Mesodermal cell (in vitro differentiated cells): ENCODE measurements around the gene FOXJ1.

ENCODE experiments used
- H3K27ac ChIP-seq: 2 replicates; pipeline ENCODE4 v1.7.0; 2013; ENCODE audit warnings: mild to moderate bottlenecking, low read depth, low read length, moderate library complexity; ENCODE audit not compliant: severe bottlenecking
- H3K36me3 ChIP-seq: 2 replicates; pipeline ENCODE4 v1.7.1; 2013; ENCODE audit warnings: mild to moderate bottlenecking, low read length, moderate library complexity; ENCODE audit not compliant: control insufficient read depth, insufficient read depth
- H3K4me1 ChIP-seq: one replicate; pipeline ENCODE4 v1.7.1; 2013; ENCODE audit warnings: mild to moderate bottlenecking, low read length; ENCODE audit not compliant: insufficient read depth, control insufficient read depth, poor library complexity, severe bottlenecking
- H3K4me3 ChIP-seq: 2 replicates; pipeline ENCODE4 v1.7.0; 2013; ENCODE audit warnings: low read length, control low read depth, mild to moderate bottlenecking; ENCODE audit not compliant: insufficient read depth, poor library complexity, severe bottlenecking; ENCODE audit errors: extremely low read depth
- H3K9me3 ChIP-seq: 2 replicates; pipeline ENCODE4 v1.7.1; 2013; ENCODE audit warnings: mild to moderate bottlenecking, low read length, moderate library complexity; ENCODE audit not compliant: control insufficient read depth
- WGBS, 2 experiments: methylation state at CpG; one replicate each; pipeline ENCODE4 v1.1.5; 2013; ENCODE audit warnings: missing lambda C conversion rate in 2 of 2; ENCODE audit not compliant: insufficient coverage in 2 of 2; 5-methylcytosine and 5-hydroxymethylcytosine counted together

Gene FOXJ1

DNA sequence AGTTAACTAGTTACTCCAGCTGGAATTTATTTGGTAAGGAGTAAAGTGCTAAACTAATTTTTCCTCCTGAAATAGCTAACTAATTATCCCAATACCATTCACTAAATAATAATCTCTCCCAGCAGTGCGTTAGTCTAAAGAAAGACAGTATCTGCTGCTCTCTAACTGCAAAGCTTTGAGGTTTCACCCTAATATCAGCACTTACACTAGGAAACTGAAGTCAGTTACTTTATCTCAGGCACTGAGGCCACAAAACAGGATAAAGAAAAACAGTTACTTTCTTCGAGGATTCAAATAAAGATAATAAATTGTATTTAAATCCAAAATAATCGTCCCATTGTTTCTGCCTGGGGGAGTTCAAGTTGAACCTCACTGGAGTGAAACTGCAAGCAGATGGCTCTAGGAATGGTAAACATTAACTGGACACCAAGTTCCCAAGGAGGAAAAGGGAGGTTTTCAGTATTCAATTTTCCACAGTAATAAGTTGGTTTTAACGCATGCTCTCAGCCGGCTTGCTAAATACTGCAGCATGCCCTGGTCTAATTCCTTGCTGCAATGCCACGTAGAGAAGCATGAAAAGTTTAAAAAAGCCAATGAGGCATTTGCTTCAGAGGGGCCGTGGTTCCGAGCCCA lies 20.0 kb upstream of the FOXJ1 start:
- 90% methylated on average over 5 to 6 of the region's 8 CpGs for WGBS, 2 experiments
- no peak overlapping the region for H3K27ac ChIP-seq

DNA sequence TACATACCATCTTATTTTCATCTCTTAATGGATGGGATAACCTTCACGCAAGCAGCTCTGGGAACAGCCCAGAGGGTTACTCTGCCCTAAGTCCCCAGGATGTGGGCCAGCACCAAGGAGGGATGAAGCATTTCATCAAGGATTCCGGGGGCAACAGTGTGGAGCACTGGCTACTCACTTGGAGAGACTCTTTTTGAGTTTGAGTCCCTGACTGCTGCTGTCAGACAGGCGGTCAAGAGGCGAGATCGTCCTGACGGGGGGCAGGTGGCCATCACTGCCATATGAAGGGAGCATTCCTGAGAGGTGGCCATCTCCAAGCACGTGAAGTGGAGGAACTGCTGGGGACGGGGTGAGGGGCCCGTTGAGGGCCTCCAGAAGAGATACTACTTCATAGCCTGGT lies 18.1 kb upstream of the FOXJ1 start:
- WGBS, 2 experiments, result 94 to 97% methylated on average over 8 to 9 of the region's 9 CpGs
- Histone ChIP-seq H3K4me3 (no peak overlapping the region), H3K27ac (no peak overlapping the region), H3K4me1 (no peaks in the 10 kb centered on the region), H3K9me3 (no peaks in the 10 kb centered on the region), H3K36me3 (peaks cover 3% of the 10 kb centered on the region)

More for the DNA sequence above, 20.0 kb upstream of the FOXJ1 start:
- H3K4me3 ChIP-seq, result no peak overlapping the region
- H3K9me3 ChIP-seq, result no peaks in the 10 kb centered on the region
- no peaks in the 10 kb centered on the region for H3K4me1 ChIP-seq
- peaks cover 3% of the 10 kb centered on the region for H3K36me3 ChIP-seq

DNA sequence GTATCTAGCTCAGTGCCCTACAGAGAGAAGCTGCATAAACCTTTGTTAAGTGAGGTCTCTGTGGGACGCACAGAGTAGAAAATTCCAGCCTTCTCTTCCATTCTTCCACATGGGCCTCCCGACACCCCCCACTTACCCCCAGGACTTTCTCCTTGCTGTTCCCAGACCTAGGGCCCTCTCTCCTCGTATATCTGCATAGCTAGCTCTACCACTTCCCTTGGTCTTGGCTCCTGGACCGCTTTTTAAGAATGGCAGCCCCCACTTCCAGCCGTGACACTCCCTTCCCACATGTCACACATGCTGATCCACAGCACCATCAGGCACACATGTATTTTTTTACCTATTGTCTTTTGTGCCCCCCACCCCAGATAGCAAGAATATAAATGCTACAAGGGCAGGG lies 16.7 kb upstream of the FOXJ1 start:
- Histone ChIP-seq H3K36me3 (peaks cover 3% of the 10 kb centered on the region), H3K4me3 (no peak overlapping the region), H3K9me3 (no peaks in the 10 kb centered on the region), H3K27ac (no peak overlapping the region), H3K4me1 (no peaks in the 10 kb centered on the region)
- 79 to 82% methylated on average over 4 to 5 of the region's 5 CpGs for WGBS, 2 experiments

DNA sequence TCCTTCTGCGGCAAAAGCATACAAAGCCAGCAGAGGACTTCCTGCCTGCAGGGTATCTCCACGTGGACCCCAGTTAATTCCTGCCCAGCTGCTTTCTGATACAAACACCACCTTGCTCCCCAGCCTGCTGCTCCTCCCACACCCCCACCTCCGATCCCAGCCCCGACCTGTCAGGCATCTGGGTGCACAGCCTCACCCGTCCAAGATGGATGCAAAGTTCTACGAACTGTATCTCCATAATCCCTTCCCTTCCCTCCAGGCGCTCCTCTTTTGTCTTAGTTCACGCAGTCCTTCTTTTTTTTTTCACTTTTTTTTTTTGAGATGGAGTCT lies 15.6 kb upstream of the FOXJ1 start:
- 79 to 83% methylated on average over 8 of the region's 8 CpGs for WGBS, 2 experiments
- Histone ChIP-seq H3K36me3 (peaks cover 3% of the 10 kb centered on the region), H3K4me1 (no peaks in the 10 kb centered on the region), H3K4me3 (no peak overlapping the region), H3K9me3 (no peaks in the 10 kb centered on the region), H3K27ac (no peak overlapping the region)

DNA sequence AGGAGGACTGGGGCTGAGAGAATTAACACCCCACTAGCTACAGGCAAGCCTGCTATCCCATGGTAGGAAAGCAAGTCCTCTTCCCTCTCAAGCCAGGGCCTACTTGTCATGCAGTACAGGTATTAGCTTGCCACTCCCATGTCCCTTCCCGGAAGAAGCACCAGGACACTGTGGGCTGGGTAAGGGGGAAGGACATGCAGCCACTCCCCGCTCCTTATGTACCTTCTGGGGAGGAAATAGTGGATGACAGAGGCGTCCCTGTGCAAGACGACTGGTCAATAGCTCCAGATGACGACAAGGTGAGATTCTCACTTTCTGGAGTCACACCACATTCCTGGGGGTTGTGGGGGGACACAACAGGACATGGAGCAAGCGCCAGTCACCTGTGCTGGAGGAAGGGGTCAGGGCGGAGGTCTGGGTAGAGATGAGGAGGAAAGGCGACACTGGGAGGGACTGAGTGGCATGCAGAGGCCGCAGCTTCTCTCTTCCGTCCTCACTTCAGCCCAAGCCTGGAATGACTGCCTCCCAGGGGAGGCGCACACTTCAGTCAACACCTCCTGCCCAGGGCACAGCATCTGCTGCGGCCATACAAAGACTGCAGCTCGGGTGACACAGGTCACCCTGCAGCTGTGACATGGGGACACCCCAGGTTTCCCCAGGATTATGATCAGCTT lies 15.1 kb upstream of the FOXJ1 start:
- H3K27ac ChIP-seq, result no peak overlapping the region
- no peak overlapping the region for H3K4me3 ChIP-seq
- H3K4me1 ChIP-seq, result no peaks in the 10 kb centered on the region
- H3K36me3 ChIP-seq, result peaks cover 3% of the 10 kb centered on the region
- H3K9me3 ChIP-seq, result no peaks in the 10 kb centered on the region
- WGBS, 2 experiments, result 81 to 93% methylated on average over 7 to 12 of the region's 13 CpGs

DNA sequence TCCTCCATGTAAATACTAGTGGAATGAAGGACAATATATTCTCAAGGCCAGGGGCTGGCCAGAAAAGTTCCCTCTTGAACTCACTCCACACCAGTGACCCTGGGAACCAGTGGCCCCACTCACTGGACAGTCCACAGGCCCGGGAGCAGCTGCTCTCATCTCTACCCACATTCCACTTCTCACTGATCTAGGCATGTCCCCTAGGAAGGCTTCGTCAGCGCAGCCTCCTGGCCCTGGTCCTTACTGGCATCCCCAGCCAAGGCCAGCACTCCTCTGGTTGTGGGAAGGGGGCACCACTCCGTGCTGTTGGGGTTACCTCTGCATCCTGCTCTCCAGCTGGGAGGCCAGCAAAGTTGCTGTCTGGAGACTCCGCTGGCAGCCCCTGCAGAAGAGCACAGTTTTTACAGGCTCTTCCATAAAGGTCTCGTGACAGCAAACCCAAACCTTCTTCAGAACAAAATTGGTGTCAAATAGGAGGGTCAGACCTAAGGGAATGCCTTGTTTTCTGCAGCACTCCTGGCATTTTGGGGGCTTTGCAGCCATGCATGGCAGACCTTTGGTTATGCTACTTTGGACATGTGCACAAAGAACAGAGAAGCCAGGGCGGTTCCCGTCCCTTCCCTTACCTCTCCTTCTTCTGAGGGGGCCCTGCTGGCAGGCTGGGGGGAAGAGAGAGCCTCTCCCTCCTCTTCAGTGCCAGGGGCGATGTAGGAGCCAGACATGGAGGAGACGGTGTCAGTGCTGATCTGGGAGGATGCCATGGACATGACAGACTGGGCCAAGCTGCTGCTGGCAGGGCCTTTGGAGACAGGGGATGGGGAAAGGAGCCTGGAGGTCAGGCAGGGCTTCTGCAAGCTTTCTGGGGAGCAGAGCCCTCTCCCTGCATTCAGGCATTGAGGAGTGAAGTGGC lies 14.1 kb upstream of the FOXJ1 start:
- no peaks in the 10 kb centered on the region for H3K9me3 ChIP-seq
- H3K36me3 ChIP-seq, result peaks cover 3% of the 10 kb centered on the region
- no peaks in the 10 kb centered on the region for H3K4me1 ChIP-seq
- 86 to 91% methylated on average over 5 of the region's 10 CpGs for WGBS, 2 experiments
- no peak overlapping the region for H3K27ac ChIP-seq
- H3K4me3 ChIP-seq, result no peak overlapping the region

DNA sequence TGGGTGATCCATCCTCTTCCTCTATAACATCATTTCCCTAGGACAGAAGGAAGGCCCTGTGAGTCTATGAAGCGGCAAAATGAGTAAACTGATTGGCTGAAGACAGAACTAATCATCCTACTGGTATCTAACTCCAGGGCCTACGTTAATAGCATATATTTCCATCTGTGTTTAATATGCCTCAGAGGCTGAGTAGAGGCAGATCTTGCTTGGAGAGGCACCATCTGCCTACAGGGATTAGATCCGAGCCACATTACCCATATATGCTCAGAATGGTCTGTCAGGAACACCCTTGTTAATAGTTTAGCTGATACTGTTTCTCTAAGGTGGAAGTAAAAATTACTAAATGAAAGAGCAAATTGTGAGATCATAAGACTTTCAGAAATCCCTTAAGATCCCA lies 13.2 kb upstream of the FOXJ1 start:
- Histone ChIP-seq H3K4me1 (no peaks in the 10 kb centered on the region), H3K36me3 (peaks cover 3% of the 10 kb centered on the region), H3K4me3 (no peak overlapping the region), H3K9me3 (no peaks in the 10 kb centered on the region), H3K27ac (no peak overlapping the region)
- 92% methylated on average over 2 of the region's 3 CpGs; no CpG with 5 or more reads in 1 of the 2 experiments for WGBS, 2 experiments

DNA sequence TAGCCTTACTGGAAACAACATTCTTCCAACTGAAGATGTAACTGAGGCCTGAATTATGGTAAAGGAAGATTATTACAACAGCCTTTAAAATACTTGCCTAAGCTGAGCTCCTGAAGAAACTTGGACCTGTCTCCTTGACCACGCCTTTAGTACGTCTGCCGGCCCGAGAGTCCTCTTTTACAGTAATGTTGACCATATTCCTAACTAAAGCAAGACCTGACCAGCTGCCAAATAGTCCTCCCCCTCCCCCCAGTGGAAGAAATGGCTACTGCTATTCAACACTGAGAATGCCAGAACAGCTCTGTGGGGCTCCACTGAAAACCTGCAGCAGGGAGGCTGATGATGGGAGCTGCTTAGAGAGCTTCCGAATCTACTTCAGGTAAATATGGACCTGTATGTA lies 12.6 kb upstream of the FOXJ1 start:
- Histone ChIP-seq H3K9me3 (no peaks in the 10 kb centered on the region), H3K27ac (no peak overlapping the region), H3K36me3 (no peaks in the 10 kb centered on the region), H3K4me1 (no peaks in the 10 kb centered on the region), H3K4me3 (no peak overlapping the region)
- 84 to 87% methylated on average over 5 of the region's 5 CpGs for WGBS, 2 experiments

DNA sequence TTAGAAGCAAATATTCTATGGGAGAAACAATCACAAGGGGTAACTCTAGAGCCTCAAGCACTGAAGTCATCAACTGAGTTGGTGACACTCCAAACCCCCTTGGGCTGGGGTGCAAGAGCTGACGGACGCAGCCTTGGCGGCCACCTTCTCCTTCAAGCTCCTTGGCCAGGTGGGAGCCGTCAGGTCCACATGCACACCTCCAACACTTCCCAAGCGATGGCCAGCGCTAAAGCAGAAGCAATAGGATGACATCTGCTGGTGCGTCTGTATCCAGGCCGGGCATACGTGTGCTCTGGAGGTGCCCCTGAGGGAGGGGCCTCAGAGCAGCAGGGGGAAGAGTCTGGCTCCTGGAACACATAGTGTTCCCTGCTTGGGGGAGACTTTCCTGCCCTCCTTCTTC lies 12.2 kb upstream of the FOXJ1 start:
- Histone ChIP-seq H3K9me3 (no peaks in the 10 kb centered on the region), H3K4me1 (no peaks in the 10 kb centered on the region), H3K27ac (no peak overlapping the region), H3K36me3 (no peaks in the 10 kb centered on the region), H3K4me3 (no peak overlapping the region)
- WGBS, 2 experiments, result 80 to 86% methylated on average over 8 to 9 of the region's 9 CpGs

DNA sequence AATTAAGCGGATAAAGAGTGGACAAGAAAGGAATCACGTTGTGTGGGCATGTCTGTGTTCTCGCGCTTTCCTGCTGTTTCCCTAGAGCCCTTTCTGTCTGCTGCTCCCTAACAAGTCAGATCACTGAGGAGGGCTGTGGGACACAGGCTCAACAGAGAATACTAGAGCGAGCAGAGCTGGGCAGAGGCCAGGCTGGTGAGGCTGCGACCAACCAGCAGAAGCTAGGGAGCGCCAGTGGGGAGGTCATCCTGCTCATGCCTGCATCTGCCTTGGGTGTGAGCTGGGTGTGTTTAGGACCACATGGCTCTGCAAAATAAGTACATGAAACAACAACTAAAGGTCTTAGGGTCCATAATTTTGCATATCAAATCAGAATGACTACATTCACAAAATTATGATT lies 11.5 kb upstream of the FOXJ1 start:
- Histone ChIP-seq H3K4me3 (no peak overlapping the region), H3K36me3 (no peaks in the 10 kb centered on the region), H3K4me1 (no peaks in the 10 kb centered on the region), H3K9me3 (no peaks in the 10 kb centered on the region), H3K27ac (no peak overlapping the region)
- WGBS, 2 experiments, result 92 to 93% methylated on average over 7 of the region's 7 CpGs
